GM15510 (cell line): ENCODE data around the gene OR7C2.

Experiments
- POLR2A ChIP-seq: IDR thresholded peaks from 3 replicates; pipeline ENCODE4 v1.6.1; 2011; ENCODE audit warnings: borderline replicate concordance; ENCODE audit not compliant: insufficient read length; ENCODE audit errors: extremely low read depth

Gene OR7C2

DNA sequence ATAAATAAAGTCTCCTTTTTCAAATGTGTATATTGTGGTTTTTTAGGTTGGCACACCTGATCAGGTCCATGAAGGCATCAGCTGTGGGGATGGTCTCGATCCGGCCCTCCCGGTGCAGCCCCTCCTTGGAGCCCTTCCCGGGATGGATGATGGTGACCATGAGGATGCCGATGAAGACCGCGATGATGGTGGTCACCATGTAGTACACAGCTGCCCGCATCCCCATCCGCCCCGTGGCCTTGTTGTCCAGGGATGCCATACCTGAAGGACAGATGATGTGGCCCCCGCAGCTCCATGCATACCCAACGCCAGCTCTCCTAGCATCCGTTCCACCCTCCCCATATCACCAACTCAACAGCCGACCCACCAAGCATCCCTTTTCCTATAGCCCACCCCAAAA is 27.0 kb downstream of the OR7C2 start:
- no peak for TF ChIP-seq POLR2A

DNA sequence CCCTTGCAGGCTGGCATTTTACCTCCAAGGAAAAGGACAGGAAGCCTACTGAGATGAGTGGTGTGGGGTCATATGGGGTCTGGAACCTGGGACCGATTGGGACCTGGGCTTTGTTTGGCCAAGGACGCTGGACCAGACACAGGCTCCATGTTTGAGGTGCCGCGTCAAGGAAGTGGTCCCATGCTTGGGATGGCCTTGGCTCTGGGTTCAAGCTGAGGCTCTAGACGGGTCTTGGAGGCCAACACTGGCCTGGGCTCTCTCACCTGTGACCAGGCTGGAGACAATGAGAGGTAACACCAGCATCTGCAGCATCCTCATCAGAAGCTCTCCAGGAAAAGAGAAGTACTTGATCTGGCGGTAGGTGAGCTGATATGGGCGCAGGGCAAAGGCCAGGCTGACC is 30.2 kb downstream of the OR7C2 start:
- no peak for TF ChIP-seq POLR2A

DNA sequence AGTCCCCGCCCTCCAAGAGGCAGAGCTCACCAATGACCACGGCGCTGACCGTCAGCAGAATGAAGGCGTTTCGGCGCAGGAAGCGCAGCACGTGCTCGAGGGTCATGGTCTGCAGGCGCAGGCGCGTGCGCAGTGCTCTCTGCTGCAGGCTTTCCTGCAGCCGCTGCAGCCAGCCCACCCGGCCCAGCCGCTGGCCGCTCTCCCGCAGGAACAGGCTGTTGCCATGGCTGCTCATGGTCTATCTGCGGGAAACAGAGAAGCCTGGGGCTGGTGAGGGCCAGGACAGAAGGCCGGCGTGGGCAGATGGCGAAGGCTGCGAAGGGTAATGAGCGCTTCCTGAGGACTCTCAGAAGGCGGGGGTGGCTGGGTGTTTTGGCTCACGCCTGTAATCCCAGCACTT is 31.4 kb downstream of the OR7C2 start:
- no peak for TF ChIP-seq POLR2A

DNA sequence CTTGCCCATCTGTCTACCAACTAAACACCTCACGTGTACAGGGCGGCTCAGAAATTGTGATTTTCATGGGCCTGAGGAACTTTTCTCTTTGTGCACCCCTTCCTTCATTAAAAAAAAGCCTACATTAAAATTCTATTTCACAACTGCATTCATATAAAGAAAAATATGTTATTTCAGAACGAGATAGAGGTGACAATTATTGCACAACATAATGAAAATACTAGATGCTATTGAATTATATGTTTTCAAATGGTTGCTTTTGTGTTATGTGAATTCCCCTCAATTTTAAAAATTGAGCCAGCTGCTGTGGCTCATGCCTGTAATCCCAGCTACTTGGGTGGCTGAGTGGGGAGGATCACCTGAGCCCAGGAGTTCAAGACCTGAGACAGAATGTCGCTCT is 33.2 kb downstream of the OR7C2 start:
- TF ChIP-seq POLR2A, result no peak

DNA sequence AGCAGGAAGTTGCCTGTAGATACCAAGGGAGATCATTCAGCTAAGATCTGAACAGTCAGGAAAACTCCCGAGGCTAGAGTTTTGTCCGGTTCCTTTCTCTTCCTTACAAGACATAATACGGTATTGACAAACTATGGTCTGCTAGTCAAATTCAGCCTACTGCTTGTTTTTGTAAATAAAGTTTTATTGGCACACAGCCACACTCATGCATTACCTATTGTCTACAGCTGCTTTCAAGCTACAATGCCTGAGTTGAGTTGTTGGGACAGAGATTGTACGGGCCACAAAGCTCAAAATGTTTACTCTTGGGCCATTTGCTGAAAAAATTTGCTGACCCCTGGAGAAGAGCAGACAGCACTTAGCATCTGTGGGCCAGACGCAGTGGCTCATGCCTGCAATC is 35.8 kb downstream of the OR7C2 start:
- TF ChIP-seq POLR2A, result no peak

DNA sequence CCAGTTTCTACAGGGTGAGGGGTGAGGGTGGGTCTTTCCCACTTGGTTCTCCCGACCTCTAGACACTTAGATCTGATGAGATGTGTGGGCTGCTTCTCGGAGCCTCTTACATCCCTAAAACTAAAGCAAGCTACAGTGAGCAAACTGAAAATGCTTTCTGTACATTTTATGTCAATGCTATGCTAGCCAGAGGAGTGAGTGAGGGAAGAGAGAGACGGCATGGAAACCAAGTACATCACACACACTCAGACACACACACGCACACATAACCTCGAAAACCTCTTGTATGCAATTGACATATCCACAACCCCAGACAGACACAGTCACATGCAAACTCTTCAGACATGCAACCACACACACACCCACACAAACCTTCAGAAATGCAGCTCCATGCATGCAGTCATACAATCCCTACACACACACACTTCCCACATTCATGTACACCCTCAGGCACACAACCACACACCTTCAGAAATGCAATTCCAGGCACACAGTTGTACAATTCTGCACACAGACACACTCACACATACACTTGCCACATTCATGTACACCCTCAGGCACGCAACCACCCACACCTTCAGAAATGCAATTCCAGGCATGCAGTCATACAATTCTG is 37.0 kb downstream of the OR7C2 start:
- TF ChIP-seq POLR2A, result no peak

DNA sequence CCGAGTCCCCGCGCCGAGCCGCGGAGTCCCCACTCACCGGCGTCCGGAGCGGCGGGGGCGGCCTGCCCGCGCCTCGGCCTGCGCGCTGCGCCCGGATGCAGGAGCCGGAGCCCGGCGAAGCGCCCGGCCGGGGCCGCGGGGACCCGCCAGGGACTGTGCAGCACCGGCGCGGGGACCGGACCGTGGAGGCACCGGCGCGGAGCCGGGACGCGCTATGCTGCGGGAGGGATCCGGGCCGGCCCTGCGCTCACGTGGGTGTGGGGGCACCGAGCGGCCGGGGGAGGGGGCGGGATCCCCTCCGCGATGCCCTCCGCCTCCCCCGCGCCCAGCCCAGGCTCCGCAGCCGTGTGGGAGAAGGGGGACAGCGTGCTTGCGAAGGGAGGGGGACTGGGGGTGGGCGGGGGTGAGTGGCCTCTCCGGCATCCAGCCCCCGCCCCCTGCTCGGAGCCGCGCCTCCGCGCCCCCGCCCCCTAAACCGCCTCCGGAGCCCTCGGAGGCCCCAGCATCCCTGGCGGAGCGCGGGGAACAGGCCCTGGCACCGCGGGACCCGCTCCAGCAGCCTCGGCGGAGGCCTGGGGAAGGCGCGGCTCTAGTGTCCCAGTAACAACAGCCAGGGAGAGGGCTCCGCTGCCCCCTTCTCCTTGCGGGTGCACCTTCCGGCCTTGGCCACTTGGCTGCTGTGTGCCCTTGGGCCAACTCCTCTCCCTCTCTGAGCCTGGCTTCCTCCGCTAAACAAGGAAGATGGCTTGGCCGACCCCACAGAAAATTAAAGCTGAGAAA is 38.4 kb downstream of the OR7C2 start, which contains the start of gene SLC1A6:
TSS of gene SLC1A6 (minus strand) at position 389 of the 780 bp plus-strand sequence. CDS start 6,954 bp downstream, outside the sequence.
- no peak for TF ChIP-seq POLR2A

DNA sequence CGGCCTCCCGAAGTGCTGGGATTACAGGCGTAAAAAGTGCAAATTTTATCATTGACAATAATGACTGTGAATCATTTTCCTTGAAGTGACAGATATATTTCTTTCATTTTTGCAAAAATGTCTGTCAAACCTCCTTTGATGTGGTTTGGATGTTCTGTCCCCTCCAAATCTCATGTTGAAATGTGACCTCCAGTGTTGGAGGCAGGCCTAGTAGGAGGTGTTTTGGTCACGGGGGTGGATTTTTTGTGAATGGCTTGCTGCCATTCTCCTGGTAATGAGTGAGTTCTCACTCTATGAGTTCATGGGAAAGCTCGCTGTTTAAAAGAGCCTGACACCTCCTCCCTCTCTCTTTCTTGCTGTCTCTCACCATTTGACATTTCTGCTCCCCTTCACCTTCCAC is 43.8 kb downstream of the OR7C2 start:
- no peak for TF ChIP-seq POLR2A
